AG04450 (cell line): ENCODE data around the gene SOBP. TPM values are rescaled to one million over a fixed set of nuclear protein-coding genes. Genes with fewer than 3 reads are reported as not detected.

Experiments used
- CTCF ChIA-PET: fragments of 300-600, 350-600 bp; formaldehyde crosslinking; extraction: SDS; loops from one replicate; lab custom pipeline; 2022; ENCODE audit warnings: antibody characterized with exemption, inconsistent platforms; lab: Charles Lee
- POLR2A ChIA-PET: fragments of 350-600 bp; formaldehyde crosslinking; extraction: SDS; loops from one replicate; lab custom pipeline; 2021; ENCODE audit warnings: antibody characterized with exemption, inconsistent platforms; lab: Yijun Ruan, JAX
- DNase-seq: peaks from one replicate; pipeline ENCODE4 v3.0.0-alpha.2; 2011; ENCODE audit warnings: low read depth, low spot score
- H3K27ac ChIP-seq: one replicate; pipeline ENCODE4 v1.5.1; 2012; ENCODE audit warnings: low read depth, low read length, control low read depth
- H3K27me3 ChIP-seq: one replicate; pipeline ENCODE4 v1.6.0; 2012; ENCODE audit warnings: low read length; ENCODE audit not compliant: control insufficient read depth, insufficient read depth
- H3K4me3 ChIP-seq: 2 replicates; pipeline ENCODE4 v1.5.1; 2011; ENCODE audit warnings: mild to moderate bottlenecking, low read depth, low read length, control low read depth
- H3K9me3 ChIP-seq: 2 replicates; pipeline ENCODE4 v1.5.1; 2012; ENCODE audit warnings: low read length; ENCODE audit not compliant: control insufficient read depth, insufficient read depth
- polyA plus RNA-seq: library from polyadenylated mRNA; depleted of rRNA; stranded (reverse); fragments of >200 nt; gene quantifications from 2 replicates; pipeline ENCODE4 v1.2.3, GENCODE V29; 2011
- TF ChIP-seq, protein P1 (sequence below): IDR thresholded peaks from 2 replicates; pipeline ENCODE4 v1.5.1; 2011; ENCODE audit warnings: low read depth, low read length, control low read depth, inconsistent platforms

Gene SOBP
- polyA plus RNA-seq, 1 experiment = 0.76 TPM

DNA sequence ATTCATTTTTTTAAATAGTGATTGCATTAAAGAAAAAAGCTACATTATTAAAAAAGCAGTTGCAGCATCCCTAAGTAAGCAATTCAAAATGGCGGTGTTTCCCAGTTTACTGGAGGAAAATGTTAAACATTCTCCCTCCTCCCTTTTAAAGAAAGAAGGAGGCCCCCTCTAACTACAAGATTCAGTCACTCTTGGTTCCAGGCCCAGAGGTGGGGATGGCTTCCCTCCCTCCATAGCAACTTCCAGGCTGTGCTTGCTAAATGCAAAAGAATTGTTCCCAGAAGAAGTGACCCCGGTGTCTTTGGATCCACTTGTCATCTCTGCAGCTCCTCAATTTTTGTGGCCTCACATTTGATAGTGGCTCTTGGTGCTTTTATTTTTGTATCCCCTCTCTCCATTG lies 165.9 kb downstream of the SOBP start:
- ChIA-PET POLR2A (no interaction called here), CTCF (interaction anchor here (1.0 to 2.4 kb wide), 7 partner anchors 8 to 523 kb away, joined by 3 to 10 read pairs (median 3); no protein-coding TSS in a partner anchor)
- TF ChIP-seq, protein P1, sequence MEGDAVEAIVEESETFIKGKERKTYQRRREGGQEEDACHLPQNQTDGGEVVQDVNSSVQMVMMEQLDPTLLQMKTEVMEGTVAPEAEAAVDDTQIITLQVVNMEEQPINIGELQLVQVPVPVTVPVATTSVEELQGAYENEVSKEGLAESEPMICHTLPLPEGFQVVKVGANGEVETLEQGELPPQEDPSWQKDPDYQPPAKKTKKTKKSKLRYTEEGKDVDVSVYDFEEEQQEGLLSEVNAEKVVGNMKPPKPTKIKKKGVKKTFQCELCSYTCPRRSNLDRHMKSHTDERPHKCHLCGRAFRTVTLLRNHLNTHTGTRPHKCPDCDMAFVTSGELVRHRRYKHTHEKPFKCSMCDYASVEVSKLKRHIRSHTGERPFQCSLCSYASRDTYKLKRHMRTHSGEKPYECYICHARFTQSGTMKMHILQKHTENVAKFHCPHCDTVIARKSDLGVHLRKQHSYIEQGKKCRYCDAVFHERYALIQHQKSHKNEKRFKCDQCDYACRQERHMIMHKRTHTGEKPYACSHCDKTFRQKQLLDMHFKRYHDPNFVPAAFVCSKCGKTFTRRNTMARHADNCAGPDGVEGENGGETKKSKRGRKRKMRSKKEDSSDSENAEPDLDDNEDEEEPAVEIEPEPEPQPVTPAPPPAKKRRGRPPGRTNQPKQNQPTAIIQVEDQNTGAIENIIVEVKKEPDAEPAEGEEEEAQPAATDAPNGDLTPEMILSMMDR = no peak
- no peak for DNase-seq
- no peaks in the 10 kb centered on the region; the same call in none of the 2 replicates for H3K9me3 ChIP-seq
- H3K27ac ChIP-seq = no peak overlapping the region
- no peaks in the 10 kb centered on the region for H3K27me3 ChIP-seq
- no peak overlapping the region for H3K4me3 ChIP-seq

DNA sequence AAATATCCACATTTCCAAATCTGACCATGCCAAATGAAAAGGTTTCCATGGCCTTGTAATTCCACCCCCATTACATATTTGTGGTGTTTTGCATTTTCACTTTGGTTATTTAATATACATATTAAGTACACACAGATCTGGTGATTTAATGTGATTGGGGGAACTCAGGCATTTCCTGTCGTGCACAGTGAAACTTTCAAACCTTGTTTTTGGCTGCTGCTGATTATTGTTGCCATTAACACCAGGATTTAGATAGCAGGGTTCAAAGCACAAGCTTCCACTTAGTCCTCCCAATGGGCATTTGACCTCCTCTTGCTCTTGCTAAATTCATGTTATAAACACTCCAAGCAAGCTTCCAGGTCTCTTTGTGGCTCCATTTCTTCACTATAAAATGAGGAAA lies 166.5 kb downstream of the SOBP start:
- CTCF ChIA-PET = interaction anchor here (0.9 to 2.4 kb wide), 8 partner anchors 9 to 524 kb away, joined by 3 to 10 read pairs (median 4); no protein-coding TSS in a partner anchor
- Histone ChIP-seq H3K27me3 (no peaks in the 10 kb centered on the region), H3K9me3 (no peaks in the 10 kb centered on the region; the same call in none of the 2 replicates), H3K4me3 (no peak overlapping the region), H3K27ac (no peak overlapping the region)
- DNase-seq = no peak
- TF ChIP-seq, protein P1 = no peak
- POLR2A ChIA-PET = interaction anchor here (1.8 kb wide), 1 partner anchor 197 kb away, joined by 4 read pairs; the partner anchor contains the start of gene PDSS2

DNA sequence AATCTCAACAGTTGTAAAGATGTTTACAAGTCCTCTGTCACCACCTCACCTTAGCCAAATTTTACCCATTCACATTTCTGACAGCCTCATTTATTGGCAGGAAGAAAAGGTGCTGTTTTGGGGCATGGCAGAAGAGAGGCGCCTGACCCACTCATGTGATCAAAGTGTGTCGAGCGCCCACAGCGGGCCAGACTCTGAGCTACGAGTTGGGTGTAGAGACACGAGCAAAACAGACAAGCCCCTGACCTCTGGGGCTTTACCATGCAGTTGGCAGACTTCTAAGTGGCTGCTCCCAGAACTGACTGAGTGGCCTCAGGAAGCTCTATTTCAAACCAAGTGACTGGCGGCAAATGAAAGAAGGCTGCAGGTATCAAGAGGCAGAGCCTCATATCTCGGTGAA lies 167.0 kb downstream of the SOBP start:
- H3K4me3 ChIP-seq = no peak overlapping the region
- POLR2A ChIA-PET = interaction anchor here (1.8 kb wide), 1 partner anchor 198 kb away, joined by 4 read pairs; the partner anchor contains the start of gene PDSS2
- no peaks in the 10 kb centered on the region for H3K27me3 ChIP-seq
- CTCF ChIA-PET = interaction anchor here (0.6 to 2.4 kb wide), 10 partner anchors 9 to 630 kb away, joined by 3 to 10 read pairs (median 3); no protein-coding TSS in a partner anchor
- DNase-seq = no peak
- TF ChIP-seq, protein P1 = no peak
- no peaks in the 10 kb centered on the region; the same call in 1 of the 2 replicates for H3K9me3 ChIP-seq
- no peak overlapping the region for H3K27ac ChIP-seq

DNA sequence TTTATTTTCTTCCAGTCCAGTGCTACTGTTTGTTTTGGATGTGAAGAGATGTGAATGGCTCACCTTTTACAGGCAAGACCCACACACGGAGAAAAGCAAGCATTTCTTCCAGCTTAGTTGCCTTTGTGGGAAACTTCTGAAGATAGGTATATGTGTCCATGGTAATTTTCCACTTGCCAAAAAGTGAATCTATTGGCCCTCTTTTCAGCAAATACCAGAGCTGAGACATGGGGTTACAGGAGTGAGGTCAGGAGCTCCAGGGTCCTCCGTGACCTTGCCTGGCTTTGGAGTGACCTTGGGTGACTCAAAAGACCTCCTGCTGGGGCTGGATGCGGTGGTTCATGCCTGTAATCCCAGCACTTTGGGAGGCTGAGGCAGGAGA lies 167.4 kb downstream of the SOBP start:
- peak overlapping the region; percentile 34 for H3K27ac ChIP-seq
- H3K4me3 ChIP-seq = peak overlapping the region; percentile 43; the same call in 1 of the 2 replicates
- H3K27me3 ChIP-seq = no peaks in the 10 kb centered on the region
- H3K9me3 ChIP-seq = no peaks in the 10 kb centered on the region; the same call in 1 of the 2 replicates
- TF ChIP-seq, protein P1 = no peak
- ChIA-PET POLR2A (interaction anchor here (0.6 to 1.8 kb wide), 6 partner anchors 10 to 225 kb away, joined by 3 to 6 read pairs (median 4); partner anchors contain the start of gene PDSS2), CTCF (interaction anchor here (0.6 to 2.4 kb wide), 10 partner anchors 9 to 630 kb away, joined by 3 to 10 read pairs (median 4); no protein-coding TSS in a partner anchor)
- DNase-seq = no peak
